ENCODE results near the gene ACSF3.
"Not testable (repeated sequence)": the region's sequence is repeated elsewhere in the genome, so short reads cannot be mapped to it uniquely, and the experiment has no call there.

Gene ACSF3

DNA sequence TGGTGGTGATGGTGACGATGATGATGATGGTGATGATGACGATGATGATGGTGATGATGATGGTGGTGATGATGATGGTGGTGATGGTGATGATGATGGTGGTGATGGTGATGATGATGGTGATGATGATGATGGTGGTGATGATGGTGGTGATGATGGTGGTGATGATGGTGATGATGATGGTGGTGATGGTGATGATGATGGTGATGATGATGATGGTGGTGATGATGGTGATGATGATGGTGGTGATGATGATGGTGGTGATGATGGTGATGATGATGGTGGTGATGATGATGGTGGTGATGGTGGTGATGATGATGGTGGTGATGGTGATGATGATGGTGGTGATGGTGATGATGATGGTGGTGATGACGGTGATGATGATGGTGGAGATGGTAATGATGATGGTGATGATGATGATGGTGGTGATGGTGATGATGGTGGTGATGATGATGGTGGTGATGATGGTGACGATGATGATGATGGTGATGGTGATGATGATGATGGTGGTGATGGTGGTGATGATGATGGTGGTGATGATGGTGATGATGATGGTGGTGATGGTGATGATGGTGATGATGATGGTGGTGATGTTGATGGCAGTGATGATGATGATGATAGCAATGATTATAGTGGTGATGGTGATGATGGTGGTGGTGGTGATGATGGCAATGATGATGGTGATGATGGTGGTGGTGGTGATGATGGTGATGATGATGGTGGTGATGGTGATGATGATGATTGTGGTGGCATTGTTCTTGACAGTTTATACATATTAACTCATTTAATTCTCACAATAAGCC is 24.6 kb upstream of the ACSF3 start:
- H3K4me1 ChIP-seq (ENCODE audit: control extremely low read depth in 1 of 4, control insufficient read depth in 4 of 4, insufficient read depth in 4 of 4, low read length in 3 of 4); H3K36me3 ChIP-seq (ENCODE audit: control insufficient read depth in 4 of 4, insufficient read depth in 4 of 4, low read length in 3 of 4); DNase-seq; H3K27me3 ChIP-seq (replicated peaks in 2 of 5; ENCODE audit: control insufficient read depth in 4 of 5, insufficient read depth in 5 of 5, low read length in 4 of 5); H3K9me3 ChIP-seq (ENCODE audit: control extremely low read depth in 1 of 5, control insufficient read depth in 4 of 5, insufficient read depth in 2 of 5, low read depth in 1 of 5, low read length in 4 of 5); H3K27ac ChIP-seq (ENCODE audit: insufficient read depth in 1 of 2, low read depth in 1 of 2, low read length in 2 of 2, poor library complexity in 1 of 2, severe bottlenecking in 2 of 2); CTCF ChIA-PET; H3K4me3 ChIP-seq (ENCODE audit: control insufficient read depth in 1 of 7, extremely low read depth in 1 of 7, insufficient read depth in 4 of 7, low read depth in 2 of 7, low read length in 6 of 7); POLR2A ChIA-PET: not testable (repeated sequence)
- 96% methylated on average over 4 of the region's 4 CpGs for WGBS (ENCODE audit: insufficient coverage)

DNA sequence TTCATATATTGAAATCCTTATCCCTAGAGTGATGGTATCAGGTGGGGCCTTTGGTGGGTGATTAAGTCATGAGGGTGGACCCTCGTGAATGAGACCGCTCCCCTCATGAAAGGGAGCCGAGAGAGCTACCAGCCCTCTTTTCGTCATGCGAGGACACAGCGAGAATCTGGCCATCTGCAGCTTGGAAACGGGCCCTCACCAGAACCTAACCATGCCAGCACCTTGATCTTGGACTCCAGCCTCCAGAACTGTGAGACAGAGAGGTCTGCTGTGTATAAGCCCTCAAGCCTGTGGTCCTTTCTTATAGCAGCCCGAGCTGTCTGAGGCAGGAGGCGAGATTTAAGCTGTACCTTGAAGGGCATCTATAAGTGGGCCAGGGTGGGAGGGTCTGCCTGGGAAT is 23.7 kb upstream of the ACSF3 start:
- DNase-seq, result no peak
- Histone ChIP-seq H3K4me3 (ENCODE audit: control insufficient read depth in 1 of 7, extremely low read depth in 1 of 7, insufficient read depth in 4 of 7, low read depth in 2 of 7, low read length in 6 of 7) (no peak overlapping the region), H3K27me3 (replicated peaks in 2 of 5; ENCODE audit: control insufficient read depth in 4 of 5, insufficient read depth in 5 of 5, low read length in 4 of 5) (no peaks in the 10 kb centered on the region), H3K9me3 (ENCODE audit: control extremely low read depth in 1 of 5, control insufficient read depth in 4 of 5, insufficient read depth in 2 of 5, low read depth in 1 of 5, low read length in 4 of 5) (peaks cover 0 to 5% (median 2%) of the 10 kb centered on the region in 5 experiments), H3K36me3 (ENCODE audit: control insufficient read depth in 4 of 4, insufficient read depth in 4 of 4, low read length in 3 of 4) (no peaks in the 10 kb centered on the region), H3K4me1 (ENCODE audit: control extremely low read depth in 1 of 4, control insufficient read depth in 4 of 4, insufficient read depth in 4 of 4, low read length in 3 of 4) (no peaks in the 10 kb centered on the region), H3K27ac (ENCODE audit: insufficient read depth in 1 of 2, low read depth in 1 of 2, low read length in 2 of 2, poor library complexity in 1 of 2, severe bottlenecking in 2 of 2) (no peak overlapping the region)
- WGBS (ENCODE audit: insufficient coverage), result 96% methylated on average over 8 of the region's 9 CpGs
- POLR2A ChIA-PET, result no interaction called here
- CTCF ChIA-PET, result no interaction called here

GRCh38 chr16:89070590-89070989 is 23.1 kb upstream of the ACSF3 start:
- CTCF ChIA-PET, result no interaction called here
- no CpG with 5 or more reads among the region's 24 CpGs for WGBS (ENCODE audit: insufficient coverage)
- Histone ChIP-seq H3K27me3 (replicated peaks in 2 of 5; ENCODE audit: control insufficient read depth in 4 of 5, insufficient read depth in 5 of 5, low read length in 4 of 5) (no peaks in the 10 kb centered on the region), H3K4me1 (ENCODE audit: control extremely low read depth in 1 of 4, control insufficient read depth in 4 of 4, insufficient read depth in 4 of 4, low read length in 3 of 4) (no peaks in the 10 kb centered on the region), H3K9me3 (ENCODE audit: control extremely low read depth in 1 of 5, control insufficient read depth in 4 of 5, insufficient read depth in 2 of 5, low read depth in 1 of 5, low read length in 4 of 5) (peaks cover 0 to 5% (median 2%) of the 10 kb centered on the region in 5 experiments), H3K27ac (ENCODE audit: insufficient read depth in 1 of 2, low read depth in 1 of 2, low read length in 2 of 2, poor library complexity in 1 of 2, severe bottlenecking in 2 of 2) (no peak overlapping the region), H3K4me3 (ENCODE audit: control insufficient read depth in 1 of 7, extremely low read depth in 1 of 7, insufficient read depth in 4 of 7, low read depth in 2 of 7, low read length in 6 of 7) (no peak overlapping the region), H3K36me3 (ENCODE audit: control insufficient read depth in 4 of 4, insufficient read depth in 4 of 4, low read length in 3 of 4) (no peaks in the 10 kb centered on the region)
- no peak for DNase-seq
- POLR2A ChIA-PET, result no interaction called here

GRCh38 chr16:89071686-89072547 is 21.7 kb upstream of the ACSF3 start:
- no peak for DNase-seq

DNA sequence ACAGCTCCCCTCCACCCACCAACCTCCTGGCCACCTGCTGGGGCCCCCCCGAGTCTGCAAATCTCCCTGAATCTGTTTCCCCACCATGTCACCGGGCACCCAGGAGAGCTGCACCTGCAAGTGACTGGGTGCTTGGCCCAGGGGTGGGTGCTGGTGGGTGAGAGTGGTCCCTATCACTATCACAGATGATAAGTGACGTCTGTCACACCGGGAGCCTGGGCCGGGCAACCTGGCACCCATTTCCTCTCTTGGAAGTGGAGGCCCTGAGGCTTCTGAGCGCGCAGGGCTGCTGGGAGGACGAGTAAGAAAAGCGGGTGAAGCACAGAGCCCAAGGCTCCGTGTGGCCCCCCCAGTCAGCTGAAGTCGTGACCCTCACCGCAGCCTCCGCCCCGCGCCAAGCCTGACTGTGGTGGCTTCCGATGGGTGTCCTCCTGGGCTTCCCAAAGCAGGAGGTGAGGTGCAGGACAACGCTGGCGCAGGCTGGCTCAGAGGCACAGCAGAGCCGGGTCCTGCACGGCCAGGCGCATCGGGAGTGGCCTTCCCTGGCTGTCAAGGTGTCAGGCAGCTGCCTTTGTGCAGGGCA is 21.0 kb upstream of the ACSF3 start:
- DNase-seq, result no peak
- Histone ChIP-seq H3K4me1 (ENCODE audit: control extremely low read depth in 1 of 4, control insufficient read depth in 4 of 4, insufficient read depth in 4 of 4, low read length in 3 of 4) (no peaks in the 10 kb centered on the region), H3K27me3 (replicated peaks in 2 of 5; ENCODE audit: control insufficient read depth in 4 of 5, insufficient read depth in 5 of 5, low read length in 4 of 5) (no peaks in the 10 kb centered on the region), H3K4me3 (ENCODE audit: control insufficient read depth in 1 of 7, extremely low read depth in 1 of 7, insufficient read depth in 4 of 7, low read depth in 2 of 7, low read length in 6 of 7) (no peak overlapping the region), H3K9me3 (ENCODE audit: control extremely low read depth in 1 of 5, control insufficient read depth in 4 of 5, insufficient read depth in 2 of 5, low read depth in 1 of 5, low read length in 4 of 5) (peaks cover 0 to 5% (median 2%) of the 10 kb centered on the region in 5 experiments), H3K36me3 (ENCODE audit: control insufficient read depth in 4 of 4, insufficient read depth in 4 of 4, low read length in 3 of 4) (no peaks in the 10 kb centered on the region), H3K27ac (ENCODE audit: insufficient read depth in 1 of 2, low read depth in 1 of 2, low read length in 2 of 2, poor library complexity in 1 of 2, severe bottlenecking in 2 of 2) (no peak overlapping the region)
- POLR2A ChIA-PET, result no interaction called here
- CTCF ChIA-PET, result interaction anchor here (1.8 kb wide), 1 partner anchor 17 kb away, joined by 3 read pairs; no protein-coding TSS in a partner anchor
- WGBS (ENCODE audit: insufficient coverage), result 95% methylated on average over 20 of the region's 22 CpGs

More at GRCh38 chr16:89071686-89072547, 21.7 kb upstream of the ACSF3 start:
- 93% methylated on average over 17 of the region's 30 CpGs for WGBS (ENCODE audit: insufficient coverage)
- no peak overlapping the region for H3K4me3 ChIP-seq (ENCODE audit: control insufficient read depth in 1 of 7, extremely low read depth in 1 of 7, insufficient read depth in 4 of 7, low read depth in 2 of 7, low read length in 6 of 7)
- no peaks in the 10 kb centered on the region for H3K36me3 ChIP-seq (ENCODE audit: control insufficient read depth in 4 of 4, insufficient read depth in 4 of 4, low read length in 3 of 4)
- no peak overlapping the region for H3K27ac ChIP-seq (ENCODE audit: insufficient read depth in 1 of 2, low read depth in 1 of 2, low read length in 2 of 2, poor library complexity in 1 of 2, severe bottlenecking in 2 of 2)
- POLR2A ChIA-PET, result no interaction called here
- H3K27me3 ChIP-seq (replicated peaks in 2 of 5; ENCODE audit: control insufficient read depth in 4 of 5, insufficient read depth in 5 of 5, low read length in 4 of 5), result no peaks in the 10 kb centered on the region
- CTCF ChIA-PET, result interaction anchor here (1.8 kb wide), 1 partner anchor 18 kb away, joined by 3 read pairs; no protein-coding TSS in a partner anchor
- H3K9me3 ChIP-seq (ENCODE audit: control extremely low read depth in 1 of 5, control insufficient read depth in 4 of 5, insufficient read depth in 2 of 5, low read depth in 1 of 5, low read length in 4 of 5), result peaks cover 0 to 5% (median 2%) of the 10 kb centered on the region in 5 experiments
- H3K4me1 ChIP-seq (ENCODE audit: control extremely low read depth in 1 of 4, control insufficient read depth in 4 of 4, insufficient read depth in 4 of 4, low read length in 3 of 4), result no peaks in the 10 kb centered on the region

- peak in 1 of 3 donors; percentile 14 for DNase-seq
- Histone ChIP-seq H3K27me3 (replicated peaks in 2 of 5; ENCODE audit: control insufficient read depth in 4 of 5, insufficient read depth in 5 of 5, low read length in 4 of 5) (no peaks in the 10 kb centered on the region), H3K27ac (ENCODE audit: insufficient read depth in 1 of 2, low read depth in 1 of 2, low read length in 2 of 2, poor library complexity in 1 of 2, severe bottlenecking in 2 of 2) (no peak overlapping the region), H3K9me3 (ENCODE audit: control extremely low read depth in 1 of 5, control insufficient read depth in 4 of 5, insufficient read depth in 2 of 5, low read depth in 1 of 5, low read length in 4 of 5) (peaks cover 0 to 5% (median 2%) of the 10 kb centered on the region in 5 experiments), H3K36me3 (ENCODE audit: control insufficient read depth in 4 of 4, insufficient read depth in 4 of 4, low read length in 3 of 4) (no peaks in the 10 kb centered on the region), H3K4me1 (ENCODE audit: control extremely low read depth in 1 of 4, control insufficient read depth in 4 of 4, insufficient read depth in 4 of 4, low read length in 3 of 4) (no peaks in the 10 kb centered on the region), H3K4me3 (ENCODE audit: control insufficient read depth in 1 of 7, extremely low read depth in 1 of 7, insufficient read depth in 4 of 7, low read depth in 2 of 7, low read length in 6 of 7) (no peak overlapping the region)
- CTCF ChIA-PET, result interaction anchor here (1.8 kb wide), 1 partner anchor 16 kb away, joined by 3 read pairs; no protein-coding TSS in a partner anchor
- POLR2A ChIA-PET, result no interaction called here
- 97% methylated on average over 33 of the region's 34 CpGs for WGBS (ENCODE audit: insufficient coverage)
These were observed 20.1 kb upstream of the ACSF3 start for GRCh38 chr16:89073346-89074071.
